Liver (tissue), 9 donors: ENCODE results near the gene ZGPAT. TPM values are rescaled to one million over a fixed set of nuclear protein-coding genes. Genes with fewer than 3 reads are reported as not detected.
A peak's percentile ranks its signal among the peaks of the same experiment; 100 is the strongest.

Experiments used
- DNase-seq: peaks from one replicate; pipeline ENCODE4 v3.0.0-alpha.2; 2017; ENCODE audit warnings: low spot score
- H3K27ac ChIP-seq, 2 donors: one replicate each; pipeline ENCODE4 v1.7.0; 2013; ENCODE audit warnings: inconsistent platforms in 2 of 2, low read length in 2 of 2, control low read depth in 1 of 2, low read depth in 1 of 2, mild to moderate bottlenecking in 1 of 2
- H3K27me3 ChIP-seq, 4 donors: one replicate each; pipeline versions ENCODE4 v1.6.1 to v1.7.0; 2013; ENCODE audit warnings: low read length in 3 of 4, inconsistent platforms in 1 of 4, mild to moderate bottlenecking in 1 of 4, moderate library complexity in 1 of 4; ENCODE audit not compliant: control insufficient read depth in 4 of 4, insufficient read depth in 4 of 4
- H3K36me3 ChIP-seq, 4 donors: one replicate each; pipeline versions ENCODE4 v1.6.1 to v1.7.0; 2013; ENCODE audit warnings: low read length in 3 of 4, mild to moderate bottlenecking in 3 of 4, low read depth in 1 of 4, moderate library complexity in 1 of 4; ENCODE audit not compliant: control insufficient read depth in 4 of 4, insufficient read depth in 3 of 4
- H3K4me1 ChIP-seq, 4 donors: one replicate each; pipeline versions ENCODE4 v1.6.1 to v1.7.0; 2013; ENCODE audit warnings: low read length in 3 of 4, mild to moderate bottlenecking in 3 of 4, moderate library complexity in 1 of 4; ENCODE audit not compliant: control insufficient read depth in 4 of 4, insufficient read depth in 4 of 4
- H3K4me3 ChIP-seq, 3 donors: one replicate each; pipeline versions ENCODE4 v1.6.1 to v1.7.0; 2013; ENCODE audit warnings: low read length in 3 of 3, control low read depth in 1 of 3, low read depth in 1 of 3, mild to moderate bottlenecking in 1 of 3
- H3K9ac ChIP-seq, 2 donors: one replicate each; pipeline ENCODE4 v1.7.0; 2013; ENCODE audit warnings: low read length in 2 of 2, mild to moderate bottlenecking in 2 of 2, moderate library complexity in 2 of 2, control low read depth in 1 of 2, low read depth in 1 of 2
- H3K9me3 ChIP-seq, 4 donors: one replicate each; pipeline versions ENCODE4 v1.6.1 to v1.7.0; 2013; ENCODE audit warnings: low read length in 3 of 4; ENCODE audit not compliant: control insufficient read depth in 4 of 4
- ATF3 ChIP-seq: IDR thresholded peaks from 2 replicates; pipeline ENCODE4 v1.6.1; 2016; ENCODE audit warnings: antibody characterized with exemption
- CTCF ChIP-seq: fragments of 150-350 bp; IDR thresholded peaks from 2 replicates; pipeline ENCODE4 v1.5.1; 2017; ENCODE audit warnings: improper control_type of control experiment, low read depth, low read length; ENCODE audit not compliant: missing input control
- EGR1 ChIP-seq, 2 donors: IDR thresholded peaks; 2 replicates each; pipeline ENCODE4 v1.6.1; 2016 to 2018; ENCODE audit warnings: antibody characterized with exemption in 2 of 2, low read depth in 2 of 2
- FOXA1 ChIP-seq: IDR thresholded peaks from 2 replicates; pipeline ENCODE4 v1.6.1; 2016; ENCODE audit warnings: antibody characterized with exemption
- FOXA2 ChIP-seq: IDR thresholded peaks from 2 replicates; pipeline ENCODE4 v1.6.1; 2016; ENCODE audit warnings: antibody characterized with exemption
- GABPA ChIP-seq, 2 donors: IDR thresholded peaks in 1 of 2; conservative IDR thresholded peaks in 1 of 2; 2 replicates each; pipeline ENCODE4 v1.6.1; 2016; ENCODE audit warnings: antibody characterized with exemption in 2 of 2, mild to moderate bottlenecking in 1 of 2, moderate library complexity in 1 of 2
- HNF4A ChIP-seq, 2 donors: conservative IDR thresholded peaks; 2 replicates each; pipeline ENCODE4 v1.6.1; 2016; ENCODE audit warnings: antibody characterized with exemption in 2 of 2, mild to moderate bottlenecking in 2 of 2
- HNF4G ChIP-seq: IDR thresholded peaks from 2 replicates; pipeline ENCODE4 v1.6.1; 2016; ENCODE audit warnings: antibody characterized with exemption
- JUND ChIP-seq, 2 donors: IDR thresholded peaks; 2 replicates each; pipeline ENCODE4 v1.6.1; 2016; ENCODE audit warnings: antibody characterized with exemption in 2 of 2
- MAX ChIP-seq: IDR thresholded peaks from 2 replicates; pipeline ENCODE4 v1.6.1; 2016; ENCODE audit warnings: antibody characterized with exemption
- NR2F2 ChIP-seq: IDR thresholded peaks from 2 replicates; pipeline ENCODE4 v1.6.1; 2016; ENCODE audit warnings: antibody characterized with exemption
- RAD21 ChIP-seq, 2 donors: IDR thresholded peaks; 2 replicates each; pipeline ENCODE4 v1.6.1; 2016; ENCODE audit warnings: antibody characterized with exemption in 2 of 2, mild to moderate bottlenecking in 2 of 2
- REST ChIP-seq: IDR thresholded peaks from 2 replicates; pipeline ENCODE4 v1.6.1; 2016; ENCODE audit warnings: antibody characterized with exemption, mild to moderate bottlenecking
- RXRA ChIP-seq, 2 donors: IDR thresholded peaks; 2 replicates each; pipeline ENCODE4 v1.6.1; 2017 to 2018; ENCODE audit warnings: antibody characterized with exemption in 2 of 2, mild to moderate bottlenecking in 1 of 2
- SP1 ChIP-seq: IDR thresholded peaks from 2 replicates; pipeline ENCODE4 v1.6.1; 2018; ENCODE audit warnings: antibody characterized with exemption, mild to moderate bottlenecking
- TAF1 ChIP-seq: conservative IDR thresholded peaks from 2 replicates; pipeline ENCODE4 v1.6.1; 2016; ENCODE audit warnings: antibody characterized with exemption, mild to moderate bottlenecking
- YY1 ChIP-seq: IDR thresholded peaks from 2 replicates; pipeline ENCODE4 v1.6.1; 2016; ENCODE audit warnings: antibody characterized with exemption, mild to moderate bottlenecking
- ZBTB33 ChIP-seq: IDR thresholded peaks from 2 replicates; pipeline ENCODE4 v1.6.1; 2016; ENCODE audit warnings: antibody characterized with exemption
- whole genome bisulfite sequencing: extraction: QIAGEN DNeasy Blood & Tissue Kit; methylation state at CpG from one replicate; pipeline ENCODE4 v1.1.7; 2013; 5-methylcytosine and 5-hydroxymethylcytosine counted together
- polyA plus RNA-seq, 2 donors: library from polyadenylated mRNA; stranded (reverse) in 1 of 2; unstranded in 1 of 2; fragments of 200-250 nt in 1 of 2; fragments of >200 nt in 1 of 2; fragmentation: Nextera tagmentation in 1 of 2; extraction: Ambion mirVana in 1 of 2; gene quantifications; one replicate each; pipeline versions ENCODE4 v1.2.1 to v1.2.3, GENCODE V29; 2013 to 2015
- total RNA-seq, 2 donors: library from RNA; depleted of rRNA; stranded (reverse); fragments of >200 nt; gene quantifications; one replicate each; pipeline ENCODE4 v1.2.3, GENCODE V29; 2014
- donor health status: healthy.
- donor health status: healthy.
- donor health status: healthy.
- donor health status: healthy.
- donor health status: healthy.

Gene ZGPAT
- total and polyA plus RNA-seq, 4 donors, result 10.3 to 90.5 (median 20.5) TPM

GRCh38 chr20:63706027-63706695 lies 1.7 kb upstream of the ZGPAT start:
- peak overlapping the region in 1 of 2 donors; percentile 55 for H3K9ac ChIP-seq
- no peak for TF ChIP-seq RAD21 (IDR thresholded peaks at IDR 0.05)
- no peak for TF ChIP-seq EGR1 (IDR thresholded peaks at IDR 0.05; ENCODE audit: low read depth in 2 of 2)
- no peak for TF ChIP-seq SP1
- TF ChIP-seq TAF1, result no peak
- TF ChIP-seq ATF3, result no peak
- TF ChIP-seq HNF4G, result no peak
- no peak for TF ChIP-seq RXRA (IDR thresholded peaks at IDR 0.05)
- TF ChIP-seq MAX, result no peak
- TF ChIP-seq NR2F2, result no peak
- TF ChIP-seq GABPA (IDR thresholded peaks at IDR 0.05 in 1 of 2, conservative IDR thresholded peaks at IDR 0.05 in 1 of 2), result no peak
- no peak for TF ChIP-seq CTCF
- no peak for TF ChIP-seq JUND (IDR thresholded peaks at IDR 0.05)
- no peak for TF ChIP-seq FOXA2
- 77% methylated on average over 12 of the region's 12 CpGs for WGBS
- no peaks in the 10 kb centered on the region for H3K27me3 ChIP-seq
- H3K36me3 ChIP-seq, result peaks cover 0 to 26% (median 10%) of the 10 kb centered on the region in 4 donors
- peaks cover 5 to 27% (median 25%) of the 10 kb centered on the region in 4 donors for H3K4me1 ChIP-seq
- no peak overlapping the region for H3K4me3 ChIP-seq
- peak overlapping the region in 1 of 2 donors; percentile 81 for H3K27ac ChIP-seq
- no peak for DNase-seq
- no peaks in the 10 kb centered on the region for H3K9me3 ChIP-seq

- Histone ChIP-seq H3K36me3 (peaks cover 2 to 33% (median 13%) of the 10 kb centered on the region in 4 donors), H3K27ac (peak overlapping the region; percentile 81 to 86)
Measured at GRCh38 chr20:63706852-63707557, 834 bp upstream of the ZGPAT start.

More at GRCh38 chr20:63706852-63707557, 834 bp upstream of the ZGPAT start:
- DNase-seq, result peak; percentile 49
- H3K9me3 ChIP-seq, result no peaks in the 10 kb centered on the region
- TF ChIP-seq EGR1 (IDR thresholded peaks at IDR 0.05; ENCODE audit: low read depth in 2 of 2) (no peak), JUND (IDR thresholded peaks at IDR 0.05) (no peak), ZBTB33 (no peak), CTCF (peak; percentile 53), GABPA (IDR thresholded peaks at IDR 0.05 in 1 of 2, conservative IDR thresholded peaks at IDR 0.05 in 1 of 2) (no peak), FOXA1 (no peak), HNF4G (no peak), HNF4A (conservative IDR thresholded peaks at IDR 0.05) (peak in 1 of 2 donors; percentile 30), SP1 (no peak), ATF3 (no peak), TAF1 (no peak), NR2F2 (no peak), RAD21 (IDR thresholded peaks at IDR 0.05) (peak; percentile 83 to 86), RXRA (IDR thresholded peaks at IDR 0.05) (peak in 1 of 2 donors; percentile 53), REST (no peak), MAX (no peak), YY1 (no peak), FOXA2 (no peak)
- peak overlapping the region; percentile 36 to 55 for H3K9ac ChIP-seq
- H3K4me1 ChIP-seq, result peaks cover 5 to 27% (median 25%) of the 10 kb centered on the region in 4 donors
- H3K27me3 ChIP-seq, result no peaks in the 10 kb centered on the region
- H3K4me3 ChIP-seq, result peak overlapping the region; percentile 76 to 96 (median 87)
- WGBS, result 2% methylated on average over 56 of the region's 56 CpGs
